GM19324 (cell line): ENCODE results near the gene ZNF483.
"Not testable (repeated sequence)": the region's sequence is repeated elsewhere in the genome, so short reads cannot be mapped to it uniquely, and the experiment has no call there.

Source experiments
- ATAC-seq: cut with Tn5 transposase; IDR thresholded peaks from one replicate; pipeline ENCODE4 v1.9.1; 2021; ENCODE audit warnings: mild to moderate bottlenecking, moderate library complexity; ENCODE audit not compliant: unreplicated experiment, low FRiP score

Gene ZNF483

GRCh38 chr9:111604054-111604615, 79.2 kb downstream of the ZNF483 start:
- ATAC-seq, result no peak

GRCh38 chr9:111605041-111605559, 80.1 kb downstream of the ZNF483 start:
- no peak for ATAC-seq

GRCh38 chr9:111610149-111610548, 85.2 kb downstream of the ZNF483 start:
- ATAC-seq, result no peak

GRCh38 chr9:111610845-111611244, 85.9 kb downstream of the ZNF483 start:
- ATAC-seq, result no peak

- no peak for ATAC-seq
Measured at GRCh38 chr9:111613436-111614040, 88.6 kb downstream of the ZNF483 start.

- no peak for ATAC-seq
Measured at GRCh38 chr9:111615928-111616327, 90.9 kb downstream of the ZNF483 start.

- ATAC-seq, result not testable (repeated sequence)
Measured at GRCh38 chr9:111617349-111617748, 92.4 kb downstream of the ZNF483 start.

GRCh38 chr9:111621895-111622480, 97.0 kb downstream of the ZNF483 start:
- no peak for ATAC-seq

GRCh38 chr9:111622626-111623025, 97.6 kb downstream of the ZNF483 start:
- no peak for ATAC-seq
